ENCODE results near the gene CSTF2. TPM values are rescaled to one million over a fixed set of nuclear protein-coding genes. Genes with fewer than 3 reads are reported as not detected.

The CSTF2 gene
- total and polyA plus RNA-seq, 2 experiments from 2014 or later: 12.2 to 13.0 TPM

- H3K36me3 ChIP-seq (replicated peaks; ENCODE audit: insufficient read depth, low read depth): no peaks in the 10 kb centered on the region
- no peaks in the 10 kb centered on the region for H3K9me3 ChIP-seq (ENCODE audit: low read depth)
- H3K4me1 ChIP-seq (ENCODE audit: insufficient read depth): no peaks in the 10 kb centered on the region
- H3K9me2 ChIP-seq (replicated peaks; ENCODE audit: insufficient read depth): no peaks in the 10 kb centered on the region
- peak; percentile 5 for DNase-seq (ENCODE audit: low spot score)
- H3K79me2 ChIP-seq: no peaks in the 10 kb centered on the region
- H3K4me3 ChIP-seq: no peak overlapping the region
- no peak for TF ChIP-seq EZH2phosphoT487 (IDR thresholded peaks at IDR 0.05; ENCODE audit: low read depth, severe bottlenecking, unreplicated experiment)
- no peak for TF ChIP-seq EZH2 (IDR thresholded peaks at IDR 0.05; ENCODE audit: borderline replicate concordance)
- no peak for TF ChIP-seq CTCF (IDR thresholded peaks at IDR 0.05; ENCODE audit: poor library complexity)
- no peak overlapping the region for H3K27ac ChIP-seq
- H2AFZ ChIP-seq: no peak overlapping the region
- no peaks in the 10 kb centered on the region for H4K20me1 ChIP-seq (ENCODE audit: insufficient read depth, poor library complexity, severe bottlenecking)
- H3K4me2 ChIP-seq: no peak overlapping the region
- 71% methylated on average over 6 of the region's 6 CpGs for WGBS (ENCODE audit: low lambda C conversion rate, missing lambda C conversion rate)
- H3K27me3 ChIP-seq: no peaks in the 10 kb centered on the region
These were observed 43.2 kb downstream of the CSTF2 start for GRCh38 chrX:100863326-100863864.

- H3K4me3 ChIP-seq: no peak overlapping the region
- H3K4me1 ChIP-seq (ENCODE audit: insufficient read depth): no peaks in the 10 kb centered on the region
- H3K36me3 ChIP-seq (replicated peaks; ENCODE audit: insufficient read depth, low read depth): no peaks in the 10 kb centered on the region
- WGBS (ENCODE audit: low lambda C conversion rate, missing lambda C conversion rate): 77% methylated on average over 2 of the region's 2 CpGs
- H3K79me2 ChIP-seq: no peaks in the 10 kb centered on the region
- TF ChIP-seq CTCF (IDR thresholded peaks at IDR 0.05; ENCODE audit: poor library complexity) (no peak), EZH2phosphoT487 (IDR thresholded peaks at IDR 0.05; ENCODE audit: low read depth, severe bottlenecking, unreplicated experiment) (no peak), EZH2 (IDR thresholded peaks at IDR 0.05; ENCODE audit: borderline replicate concordance) (no peak)
- no peaks in the 10 kb centered on the region for H3K27me3 ChIP-seq
- no peak overlapping the region for H3K4me2 ChIP-seq
- no peak for DNase-seq (ENCODE audit: low spot score)
- no peaks in the 10 kb centered on the region for H4K20me1 ChIP-seq (ENCODE audit: insufficient read depth, poor library complexity, severe bottlenecking)
- no peak overlapping the region for H3K27ac ChIP-seq
- H3K9me3 ChIP-seq (ENCODE audit: low read depth): no peaks in the 10 kb centered on the region
- no peaks in the 10 kb centered on the region for H3K9me2 ChIP-seq (replicated peaks; ENCODE audit: insufficient read depth)
- H2AFZ ChIP-seq: no peak overlapping the region
These were observed 44.6 kb downstream of the CSTF2 start for GRCh38 chrX:100864657-100865391.

- Histone ChIP-seq H3K9me3 (ENCODE audit: low read depth) (no peaks in the 10 kb centered on the region), H4K20me1 (ENCODE audit: insufficient read depth, poor library complexity, severe bottlenecking) (no peaks in the 10 kb centered on the region), H3K4me3 (no peak overlapping the region), H3K27ac (no peak overlapping the region), H2AFZ (no peak overlapping the region), H3K4me2 (no peak overlapping the region), H3K4me1 (ENCODE audit: insufficient read depth) (no peaks in the 10 kb centered on the region), H3K27me3 (no peaks in the 10 kb centered on the region), H3K36me3 (replicated peaks; ENCODE audit: insufficient read depth, low read depth) (no peaks in the 10 kb centered on the region), H3K9me2 (replicated peaks; ENCODE audit: insufficient read depth) (no peaks in the 10 kb centered on the region), H3K79me2 (no peaks in the 10 kb centered on the region)
- no peak for DNase-seq (ENCODE audit: low spot score)
- WGBS (ENCODE audit: low lambda C conversion rate, missing lambda C conversion rate): 71% methylated on average over 2 of the region's 2 CpGs
- TF ChIP-seq EZH2 (IDR thresholded peaks at IDR 0.05; ENCODE audit: borderline replicate concordance): no peak
- TF ChIP-seq EZH2phosphoT487 (IDR thresholded peaks at IDR 0.05; ENCODE audit: low read depth, severe bottlenecking, unreplicated experiment): no peak
- no peak for TF ChIP-seq CTCF (IDR thresholded peaks at IDR 0.05; ENCODE audit: poor library complexity)
These were observed 48.1 kb downstream of the CSTF2 start for GRCh38 chrX:100868273-100868672.

Data from hepatocyte (in vitro differentiated cells).